ENCODE results near the gene B4GALT5. TPM values are rescaled to one million over a fixed set of nuclear protein-coding genes. Genes with fewer than 3 reads are reported as not detected.

Gene B4GALT5
- total RNA-seq, 2 donors from 2014 or later: 14.8 to 27.3 TPM

DNA sequence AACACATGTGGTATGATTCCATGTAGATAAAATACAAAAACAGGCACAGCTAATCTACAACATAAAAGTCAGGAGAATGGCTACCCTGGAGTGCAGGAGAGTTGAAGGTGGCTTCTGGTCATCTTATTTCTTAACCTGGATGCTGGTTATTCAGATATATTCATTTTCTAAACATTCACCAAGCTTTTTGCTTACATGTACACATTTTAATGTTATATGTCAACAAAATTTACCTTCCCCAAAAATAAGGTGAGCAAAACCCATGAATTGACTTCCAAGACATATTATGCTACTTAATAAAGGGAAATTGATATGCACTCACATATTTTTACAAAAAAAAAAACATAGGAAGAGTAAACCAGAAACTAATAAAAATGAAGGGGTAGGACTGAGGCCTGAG, 50.6 kb downstream of the B4GALT5 start:
- H3K27ac Mint-ChIP-seq: no peak overlapping the region
- H3K36me3 Mint-ChIP-seq (ENCODE audit: insufficient read depth in 2 of 2): no peaks in the 10 kb centered on the region

DNA sequence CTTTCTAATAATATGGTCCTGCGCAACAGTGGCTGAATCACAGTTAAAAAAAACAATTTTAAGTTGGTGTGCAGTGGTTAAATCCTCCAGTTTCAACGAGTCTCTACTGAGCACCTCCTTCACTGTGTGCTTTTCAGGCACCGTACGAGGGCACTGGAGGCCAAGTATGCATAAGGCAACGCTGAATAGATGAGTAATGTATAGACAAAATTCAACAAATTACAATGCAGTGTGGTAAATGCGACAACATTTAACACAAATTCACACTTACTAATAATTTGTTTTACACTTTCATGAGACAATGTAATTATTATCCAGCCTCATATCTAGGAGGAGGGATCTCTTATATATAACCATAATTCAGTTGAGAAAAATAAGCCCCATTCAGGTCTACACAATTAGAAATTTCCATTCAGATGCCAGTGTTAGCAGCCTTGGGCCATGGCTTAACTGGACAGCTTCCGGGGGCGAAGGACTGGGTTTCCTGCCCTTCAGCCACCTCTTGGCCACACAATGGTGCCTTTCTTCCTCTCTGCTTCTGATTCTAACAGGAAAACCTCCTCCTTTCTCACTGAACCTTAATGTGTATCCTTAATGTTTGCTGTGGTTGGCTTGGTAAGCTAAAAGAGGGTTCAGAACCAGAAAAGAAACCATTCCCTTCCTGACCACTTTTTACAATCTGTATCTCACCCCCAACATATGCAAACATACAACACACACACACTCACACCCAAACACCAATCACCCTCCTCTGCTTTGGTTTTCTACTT, 51.9 kb downstream of the B4GALT5 start:
- Mint-ChIP-seq H3K27ac (peak overlapping the region; percentile 35), H3K9me3 (no peaks in the 10 kb centered on the region), H3K27me3 (ENCODE audit: low read depth) (no peaks in the 10 kb centered on the region), H3K36me3 (ENCODE audit: insufficient read depth in 2 of 2) (no peaks in the 10 kb centered on the region), H3K4me3 (peak overlapping the region; percentile 7 to 45), H3K4me1 (ENCODE audit: low read depth) (peaks cover 18% of the 10 kb centered on the region)
- no peak for DNase-seq
- peak; percentile 24 to 47 for ATAC-seq (replicated peaks in 1 of 2)

More for the DNA sequence above, 50.6 kb downstream of the B4GALT5 start:
- Mint-ChIP-seq H3K4me1 (ENCODE audit: low read depth) (peaks cover 18% of the 10 kb centered on the region), H3K9me3 (no peaks in the 10 kb centered on the region), H3K27me3 (ENCODE audit: low read depth) (no peaks in the 10 kb centered on the region), H3K4me3 (no peak overlapping the region)
- ATAC-seq (replicated peaks in 1 of 2) (no peak), DNase-seq (no peak)

DNA sequence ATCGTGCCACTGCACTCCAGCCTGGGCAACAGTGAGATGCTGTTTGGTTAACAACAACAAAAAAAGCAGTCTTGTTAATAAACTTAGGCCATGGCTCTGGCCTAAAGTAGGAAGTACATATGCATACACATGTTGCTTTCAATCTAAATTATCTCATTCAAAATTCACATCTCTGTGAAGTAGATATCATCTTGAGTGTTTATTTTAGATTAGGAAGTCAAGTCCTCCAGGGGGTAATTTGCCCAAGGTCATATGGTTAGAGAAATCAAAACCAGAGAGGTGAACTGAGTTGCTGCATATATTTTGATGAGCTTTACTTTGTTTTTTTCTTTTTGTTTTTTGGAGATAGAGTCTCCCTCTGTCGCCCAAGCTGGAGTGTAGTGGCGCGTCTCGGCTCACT, 52.8 kb downstream of the B4GALT5 start:
- H3K9me3 Mint-ChIP-seq: no peaks in the 10 kb centered on the region
- no peak for ATAC-seq (replicated peaks in 1 of 2)
- no peak overlapping the region for H3K27ac Mint-ChIP-seq
- peaks cover 2 to 5% of the 10 kb centered on the region in 2 donors for H3K36me3 Mint-ChIP-seq (ENCODE audit: insufficient read depth in 2 of 2)
- H3K4me3 Mint-ChIP-seq: no peak overlapping the region
- no peaks in the 10 kb centered on the region for H3K27me3 Mint-ChIP-seq (ENCODE audit: low read depth)
- H3K4me1 Mint-ChIP-seq (ENCODE audit: low read depth): peaks cover 18% of the 10 kb centered on the region
- no peak for DNase-seq

GRCh38 chr20:49659056-49659455, 54.6 kb downstream of the B4GALT5 start:
- DNase-seq (no peak), ATAC-seq (replicated peaks in 1 of 2) (no peak)
- no peaks in the 10 kb centered on the region for H3K27me3 Mint-ChIP-seq (ENCODE audit: low read depth)
- H3K27ac Mint-ChIP-seq: no peak overlapping the region
- H3K4me3 Mint-ChIP-seq: no peak overlapping the region
- H3K9me3 Mint-ChIP-seq: no peaks in the 10 kb centered on the region
- peaks cover 5 to 15% of the 10 kb centered on the region in 2 donors for H3K36me3 Mint-ChIP-seq (ENCODE audit: insufficient read depth in 2 of 2)
- H3K4me1 Mint-ChIP-seq (ENCODE audit: low read depth): peaks cover 12% of the 10 kb centered on the region

- ATAC-seq (replicated peaks in 1 of 2) (no peak), DNase-seq (no peak)
- Mint-ChIP-seq H3K27me3 (ENCODE audit: low read depth) (no peaks in the 10 kb centered on the region), H3K4me1 (ENCODE audit: low read depth) (peaks cover 12% of the 10 kb centered on the region), H3K4me3 (no peak overlapping the region), H3K9me3 (no peaks in the 10 kb centered on the region), H3K27ac (no peak overlapping the region), H3K36me3 (ENCODE audit: insufficient read depth in 2 of 2) (peaks cover 8 to 17% of the 10 kb centered on the region in 2 donors)
These were observed 55.2 kb downstream of the B4GALT5 start for GRCh38 chr20:49658508-49658907.

GRCh38 chr20:49657118-49657901, 56.4 kb downstream of the B4GALT5 start:
- peaks cover 8 to 21% of the 10 kb centered on the region in 2 donors for H3K36me3 Mint-ChIP-seq (ENCODE audit: insufficient read depth in 2 of 2)
- ATAC-seq (replicated peaks in 1 of 2): peak; percentile 39 to 73
- DNase-seq: no peak
- no peaks in the 10 kb centered on the region for H3K27me3 Mint-ChIP-seq (ENCODE audit: low read depth)
- H3K4me1 Mint-ChIP-seq (ENCODE audit: low read depth): peaks cover 6% of the 10 kb centered on the region
- peak overlapping the region in 1 of 2 donors; percentile 43 for H3K4me3 Mint-ChIP-seq
- H3K27ac Mint-ChIP-seq: peak overlapping the region; percentile 74
- H3K9me3 Mint-ChIP-seq: no peaks in the 10 kb centered on the region

- H3K4me3 Mint-ChIP-seq: no peak overlapping the region
- no peaks in the 10 kb centered on the region for H3K9me3 Mint-ChIP-seq
- no peaks in the 10 kb centered on the region for H3K27me3 Mint-ChIP-seq (ENCODE audit: low read depth)
- DNase-seq (no peak), ATAC-seq (replicated peaks in 1 of 2) (no peak)
- peaks cover 8 to 21% of the 10 kb centered on the region in 2 donors for H3K36me3 Mint-ChIP-seq (ENCODE audit: insufficient read depth in 2 of 2)
- H3K4me1 Mint-ChIP-seq (ENCODE audit: low read depth): no peaks in the 10 kb centered on the region
- H3K27ac Mint-ChIP-seq: no peak overlapping the region
These were observed 57.4 kb downstream of the B4GALT5 start for GRCh38 chr20:49656304-49656703.

DNA sequence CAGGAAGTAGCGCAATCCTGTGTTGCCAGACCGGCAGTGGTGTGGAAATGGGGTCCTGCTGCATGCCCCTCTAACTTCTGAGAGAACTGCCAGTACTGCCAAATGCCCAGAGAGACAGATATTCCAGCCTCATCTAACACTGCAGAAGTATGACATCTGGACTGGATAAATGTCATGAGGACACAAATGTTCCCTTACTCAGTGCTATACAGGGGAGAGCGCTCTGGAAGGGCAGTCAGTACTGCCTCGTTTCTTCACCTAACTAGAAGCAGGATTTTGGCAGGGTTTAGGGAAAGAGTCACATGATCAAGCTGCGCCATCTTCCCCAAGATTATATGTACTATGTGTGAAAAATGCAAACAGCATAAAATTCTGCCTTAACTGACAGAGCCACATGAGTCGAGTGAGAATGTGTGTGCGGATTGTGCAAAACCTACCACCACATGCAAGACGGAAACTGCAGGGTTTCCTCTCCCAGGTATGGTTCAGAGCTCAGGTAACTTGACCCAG, 59.7 kb downstream of the B4GALT5 start:
- Mint-ChIP-seq H3K4me1 (ENCODE audit: low read depth) (no peaks in the 10 kb centered on the region), H3K27ac (no peak overlapping the region), H3K36me3 (ENCODE audit: insufficient read depth in 2 of 2) (peaks cover 8 to 23% of the 10 kb centered on the region in 2 donors), H3K9me3 (no peaks in the 10 kb centered on the region), H3K4me3 (no peak overlapping the region), H3K27me3 (ENCODE audit: low read depth) (no peaks in the 10 kb centered on the region)
- no peak for ATAC-seq (replicated peaks in 1 of 2)
- DNase-seq: no peak

DNA sequence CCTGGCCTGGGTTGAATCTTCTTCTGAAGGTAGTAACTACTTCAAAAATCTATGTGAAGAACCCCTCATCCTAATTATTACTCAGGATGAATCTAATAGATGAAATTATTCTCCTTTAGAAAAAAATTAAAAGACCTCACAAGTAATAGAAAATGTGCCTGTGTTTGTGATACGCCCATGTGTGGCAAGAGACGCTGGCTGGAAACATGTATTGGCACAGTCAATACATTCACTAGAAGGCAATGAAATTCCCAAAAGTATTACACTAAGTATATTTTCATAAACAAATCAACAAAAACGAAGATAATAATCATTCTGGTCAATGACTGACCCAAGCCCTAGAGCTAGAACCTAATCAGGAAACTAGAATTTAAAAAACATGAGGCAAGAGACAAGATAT, 64.0 kb downstream of the B4GALT5 start:
- no peak for ATAC-seq (replicated peaks in 1 of 2)
- no peak for DNase-seq
- no peaks in the 10 kb centered on the region for H3K4me1 Mint-ChIP-seq (ENCODE audit: low read depth)
- no peaks in the 10 kb centered on the region for H3K9me3 Mint-ChIP-seq
- H3K27ac Mint-ChIP-seq: no peak overlapping the region
- H3K27me3 Mint-ChIP-seq (ENCODE audit: low read depth): no peaks in the 10 kb centered on the region
- H3K4me3 Mint-ChIP-seq: no peak overlapping the region
- H3K36me3 Mint-ChIP-seq (ENCODE audit: insufficient read depth in 2 of 2): peaks cover 10 to 18% of the 10 kb centered on the region in 2 donors

DNA sequence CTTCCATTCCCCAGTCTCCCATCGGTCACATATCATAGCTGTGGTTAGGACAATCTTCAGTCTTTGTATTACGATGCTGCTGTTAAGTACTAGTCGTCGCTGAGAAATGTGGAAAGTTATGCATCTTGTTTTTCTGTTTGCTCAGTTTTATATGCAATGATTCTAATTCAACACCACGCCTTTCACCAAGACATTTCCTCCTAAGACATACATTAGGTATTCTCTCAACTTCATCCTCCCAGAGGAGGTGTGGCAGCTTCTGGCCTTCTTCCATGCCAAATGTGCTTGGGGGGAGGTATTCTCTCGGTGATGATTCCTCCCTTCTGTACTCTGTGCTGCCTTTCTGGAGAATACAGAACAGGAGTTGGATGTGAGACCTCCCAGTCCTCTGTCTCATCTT, 66.1 kb downstream of the B4GALT5 start:
- ATAC-seq (replicated peaks in 1 of 2): no peak
- no peak for DNase-seq
- Mint-ChIP-seq H3K9me3 (no peaks in the 10 kb centered on the region), H3K27ac (no peak overlapping the region), H3K4me3 (no peak overlapping the region), H3K36me3 (ENCODE audit: insufficient read depth in 2 of 2) (peaks cover 7 to 10% of the 10 kb centered on the region in 2 donors), H3K27me3 (ENCODE audit: low read depth) (no peaks in the 10 kb centered on the region), H3K4me1 (ENCODE audit: low read depth) (no peaks in the 10 kb centered on the region)

DNA sequence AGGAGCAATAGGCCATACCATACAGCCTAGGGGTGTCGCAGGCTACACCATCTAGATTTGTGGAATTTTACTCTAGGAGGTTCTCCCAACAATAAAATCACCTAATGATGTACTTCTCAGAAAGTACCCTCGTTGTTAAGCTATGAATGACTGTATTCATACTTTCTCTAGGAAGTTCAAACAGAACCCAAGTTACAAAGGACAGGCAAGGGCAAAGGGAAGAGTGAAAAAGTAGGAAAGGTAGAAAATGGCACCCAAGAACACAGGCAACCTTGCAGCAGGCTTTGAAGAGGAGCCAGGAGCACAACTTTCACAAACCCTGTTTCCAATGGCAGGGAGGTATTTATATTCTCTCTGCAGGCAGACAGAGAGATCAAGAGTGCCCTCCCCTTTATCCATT, 67.2 kb downstream of the B4GALT5 start:
- ATAC-seq (replicated peaks in 1 of 2): no peak
- no peak for DNase-seq
- Mint-ChIP-seq H3K27me3 (ENCODE audit: low read depth) (no peaks in the 10 kb centered on the region), H3K27ac (no peak overlapping the region), H3K4me1 (ENCODE audit: low read depth) (no peaks in the 10 kb centered on the region), H3K4me3 (no peak overlapping the region), H3K9me3 (no peaks in the 10 kb centered on the region), H3K36me3 (ENCODE audit: insufficient read depth in 2 of 2) (peaks cover 7 to 10% of the 10 kb centered on the region in 2 donors)

- ATAC-seq (replicated peaks in 1 of 2): no peak
- Mint-ChIP-seq H3K27me3 (ENCODE audit: low read depth) (no peaks in the 10 kb centered on the region), H3K4me1 (ENCODE audit: low read depth) (no peaks in the 10 kb centered on the region), H3K36me3 (ENCODE audit: insufficient read depth in 2 of 2) (peaks cover 7 to 12% of the 10 kb centered on the region in 2 donors), H3K9me3 (no peaks in the 10 kb centered on the region), H3K4me3 (no peak overlapping the region), H3K27ac (no peak overlapping the region)
- DNase-seq: no peak
These were observed 67.6 kb downstream of the B4GALT5 start for GRCh38 chr20:49646126-49646525.

GRCh38 chr20:49644980-49645565, 68.6 kb downstream of the B4GALT5 start:
- no peak for ATAC-seq (replicated peaks in 1 of 2)
- no peak for DNase-seq
- Mint-ChIP-seq H3K4me3 (no peak overlapping the region), H3K36me3 (ENCODE audit: insufficient read depth in 2 of 2) (peaks cover 7 to 18% of the 10 kb centered on the region in 2 donors), H3K27ac (no peak overlapping the region), H3K4me1 (ENCODE audit: low read depth) (no peaks in the 10 kb centered on the region), H3K9me3 (no peaks in the 10 kb centered on the region), H3K27me3 (ENCODE audit: low read depth) (no peaks in the 10 kb centered on the region)
